HG03025 (cell line): ENCODE data around the gene OSCP1.
A peak's percentile ranks its signal among the peaks of the same experiment; 100 is the strongest.

Source experiments
- ATAC-seq: cut with Tn5 transposase; IDR thresholded peaks from one replicate; pipeline ENCODE4 v1.9.1; 2021; ENCODE audit warnings: mild to moderate bottlenecking, moderate library complexity; ENCODE audit not compliant: unreplicated experiment, low FRiP score

Gene OSCP1

GRCh38 chr1:36411674-36412648, 38.3 kb downstream of the OSCP1 start:
- ATAC-seq, result no peak

GRCh38 chr1:36408479-36408878, 41.8 kb downstream of the OSCP1 start:
- no peak for ATAC-seq

GRCh38 chr1:36406440-36406839, 43.8 kb downstream of the OSCP1 start:
- ATAC-seq, result no peak

GRCh38 chr1:36402504-36402890, 47.8 kb downstream of the OSCP1 start:
- no peak for ATAC-seq

GRCh38 chr1:36401602-36402503, 48.4 kb downstream of the OSCP1 start:
- ATAC-seq, result no peak

- no peak for ATAC-seq
Observed at GRCh38 chr1:36400825-36401601, 49.2 kb downstream of the OSCP1 start.

GRCh38 chr1:36400514-36400824, 49.8 kb downstream of the OSCP1 start:
- ATAC-seq, result no peak

- no peak for ATAC-seq
Observed at GRCh38 chr1:36398370-36398977, 51.8 kb downstream of the OSCP1 start.

GRCh38 chr1:36397378-36398230, 52.6 kb downstream of the OSCP1 start, which contains the start of gene LSM10:
Gene LSM10 (minus strand): TSS chr1:36397908. CDS start chr1:36394129, 3,779 bp downstream.
- peak; percentile 39 for ATAC-seq

GRCh38 chr1:36397083-36397377, 53.2 kb downstream of the OSCP1 start:
- ATAC-seq, result peak; percentile 33

- no peak for ATAC-seq
Observed at GRCh38 chr1:36396359-36396758, 53.9 kb downstream of the OSCP1 start.

- ATAC-seq, result no peak
Observed at GRCh38 chr1:36393686-36394085, 56.6 kb downstream of the OSCP1 start.

GRCh38 chr1:36392836-36393235, 57.4 kb downstream of the OSCP1 start:
- ATAC-seq, result no peak

- no peak for ATAC-seq
Observed at GRCh38 chr1:36391271-36391670, 59.0 kb downstream of the OSCP1 start.

- ATAC-seq, result no peak
Observed at GRCh38 chr1:36390411-36390810, 59.8 kb downstream of the OSCP1 start.

- ATAC-seq, result no peak
Observed at GRCh38 chr1:36389999-36390398, 60.3 kb downstream of the OSCP1 start.

- ATAC-seq, result no peak
Observed at GRCh38 chr1:36389261-36389660, 61.0 kb downstream of the OSCP1 start.

- no peak for ATAC-seq
Observed at GRCh38 chr1:36387141-36387949, 62.9 kb downstream of the OSCP1 start.
